Activated T-cell treated with anti-CD3 and anti-CD28 coated beads, Interleukin-2, amount 50 U/mL, for 48 hours (primary cell): ENCODE results near the gene STK32B.
"Not testable (repeated sequence)": the region's sequence is repeated elsewhere in the genome, so short reads cannot be mapped to it uniquely, and the experiment has no call there.

Experiments
- DNase-seq, 2 experiments: peaks; one replicate each; pipeline ENCODE4 v3.0.0-alpha.2; 2020

STK32B gene

GRCh38 chr4:5409972-5410618, 358.8 kb downstream of the STK32B start:
- DNase-seq = no peak

- no peak for DNase-seq
Observed at GRCh38 chr4:5412296-5412695, 361.0 kb downstream of the STK32B start.

GRCh38 chr4:5412751-5413150, 361.5 kb downstream of the STK32B start:
- no peak for DNase-seq

- DNase-seq = no peak
Observed at GRCh38 chr4:5416637-5417036, 365.4 kb downstream of the STK32B start.

GRCh38 chr4:5420266-5420665, 369.0 kb downstream of the STK32B start:
- DNase-seq = no peak

- DNase-seq = no peak
Observed at GRCh38 chr4:5421416-5421815, 370.1 kb downstream of the STK32B start.

GRCh38 chr4:5422195-5422594, 370.9 kb downstream of the STK32B start:
- no peak for DNase-seq

GRCh38 chr4:5423670-5424069, 372.4 kb downstream of the STK32B start:
- no peak for DNase-seq

GRCh38 chr4:5424211-5424610, 372.9 kb downstream of the STK32B start:
- no peak for DNase-seq

GRCh38 chr4:5424901-5425300, 373.6 kb downstream of the STK32B start:
- DNase-seq = no peak

- DNase-seq = no peak
Observed at GRCh38 chr4:5429747-5430146, 378.5 kb downstream of the STK32B start.

GRCh38 chr4:5433196-5433595, 381.9 kb downstream of the STK32B start:
- no peak for DNase-seq

GRCh38 chr4:5435201-5435600, 383.9 kb downstream of the STK32B start:
- no peak for DNase-seq

GRCh38 chr4:5435823-5436222, 384.5 kb downstream of the STK32B start:
- DNase-seq = no peak

GRCh38 chr4:5443976-5444802, 392.9 kb downstream of the STK32B start:
- not testable (repeated sequence) for DNase-seq

GRCh38 chr4:5444918-5445517, 393.7 kb downstream of the STK32B start:
- DNase-seq = no peak

- no peak for DNase-seq
Observed at GRCh38 chr4:5446595-5447226, 395.4 kb downstream of the STK32B start.

GRCh38 chr4:5447755-5448154, 396.5 kb downstream of the STK32B start:
- DNase-seq = no peak

GRCh38 chr4:5448221-5448620, 396.9 kb downstream of the STK32B start:
- DNase-seq = no peak

GRCh38 chr4:5451243-5451642, 400.0 kb downstream of the STK32B start:
- no peak for DNase-seq

- no peak for DNase-seq
Observed at GRCh38 chr4:5452156-5452555, 400.9 kb downstream of the STK32B start.

- no peak for DNase-seq
Observed at GRCh38 chr4:5455003-5455585, 403.8 kb downstream of the STK32B start.

- DNase-seq = no peak
Observed at GRCh38 chr4:5456296-5456845, 405.1 kb downstream of the STK32B start.
